CD4-positive, alpha-beta T cell treated with Interleukin-15 for 4 hours (primary cell): ENCODE results near the gene PACS2.
A peak's percentile ranks its signal among the peaks of the same experiment; 100 is the strongest.
"Not testable (repeated sequence)": the region's sequence is repeated elsewhere in the genome, so short reads cannot be mapped to it uniquely, and the experiment has no call there.

Source experiments
- DNase-seq: peaks from one replicate; pipeline ENCODE4 v3.0.0-alpha.2; 2020; ENCODE audit warnings: low spot score

The PACS2 gene

DNA sequence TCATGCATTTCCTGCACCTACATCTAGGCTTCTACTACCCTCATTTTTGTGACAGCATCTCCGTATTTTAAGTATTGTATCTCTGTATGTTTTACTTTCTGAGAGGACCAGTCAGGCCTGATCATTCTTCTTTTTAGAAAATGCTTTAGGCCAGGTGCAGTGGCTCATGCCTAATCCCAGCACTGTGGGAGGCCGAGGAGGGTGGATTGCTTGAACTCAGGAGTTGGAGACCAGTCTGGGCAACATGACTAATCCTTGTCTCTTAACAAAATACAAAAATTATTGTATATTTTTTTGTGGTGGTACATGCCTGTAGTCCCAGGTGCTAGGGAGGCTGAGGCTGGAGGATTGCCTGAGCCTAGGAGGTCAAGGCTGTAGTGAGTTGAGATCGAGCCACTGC is 36.9 kb downstream of the PACS2 start:
- DNase-seq = no peak

DNA sequence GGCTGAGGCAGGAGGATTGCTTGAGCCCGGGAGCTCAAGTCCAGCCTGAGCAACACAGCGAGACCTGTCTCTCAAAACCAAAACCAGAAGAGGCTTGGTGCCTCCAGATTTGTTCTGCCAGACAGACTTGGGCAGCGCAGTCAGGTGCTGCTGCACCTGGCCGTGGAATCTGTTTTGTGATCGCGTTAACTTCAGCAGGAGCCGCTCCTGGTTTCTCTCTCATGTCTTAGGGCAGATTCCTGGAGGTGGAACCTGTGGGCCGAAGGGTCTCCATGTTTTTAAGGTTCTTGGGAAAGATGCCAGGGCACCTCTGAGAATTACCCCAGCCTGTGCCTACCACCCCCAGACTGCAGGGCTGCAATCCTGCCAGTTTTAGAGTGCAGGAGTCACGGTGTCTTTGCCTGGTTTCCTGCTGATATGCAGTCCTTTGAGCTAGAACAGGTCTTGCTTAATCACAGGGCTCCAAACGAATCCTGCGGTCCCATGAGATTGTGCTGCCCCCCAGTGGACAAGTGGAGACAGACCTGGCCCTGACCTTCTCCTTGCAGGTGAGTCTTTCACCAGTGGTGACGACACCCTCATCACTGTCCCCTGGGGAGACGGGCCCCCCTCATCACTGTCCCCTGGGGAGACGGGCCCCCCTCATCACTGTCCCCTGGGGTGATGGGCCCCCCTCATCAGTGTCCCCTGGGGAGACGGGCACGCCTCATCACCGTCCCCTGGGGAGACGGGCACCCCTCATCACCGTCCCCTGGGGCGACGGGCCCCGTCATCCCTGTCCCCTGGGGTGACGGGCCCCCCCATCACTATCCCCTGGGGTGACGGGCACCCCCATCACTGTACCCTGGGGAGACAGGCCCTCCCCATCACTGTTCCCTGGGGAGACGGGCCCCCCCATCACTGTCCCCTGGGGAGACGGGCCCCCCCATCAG is 37.6 kb downstream of the PACS2 start:
- peak; percentile 90 for DNase-seq

DNA sequence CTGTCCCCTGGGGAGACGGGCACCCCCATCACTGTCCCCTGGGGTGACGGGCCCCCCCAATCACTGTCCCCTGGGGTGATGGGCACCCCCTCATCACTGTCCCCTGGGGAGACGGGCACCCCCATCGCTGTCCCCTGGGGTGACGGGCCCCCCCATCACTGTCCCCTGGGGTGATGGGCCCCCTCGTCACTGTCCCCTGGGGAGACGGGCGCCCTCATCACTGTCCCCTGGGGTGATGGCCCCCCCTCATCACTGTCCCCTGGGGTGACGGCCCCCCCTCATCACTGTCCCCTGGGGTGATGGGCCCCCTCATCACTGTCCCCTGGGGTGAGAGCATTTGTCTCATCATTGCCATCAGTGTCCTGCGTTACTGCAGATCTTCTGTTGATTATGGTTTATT is 38.6 kb downstream of the PACS2 start:
- no peak for DNase-seq

DNA sequence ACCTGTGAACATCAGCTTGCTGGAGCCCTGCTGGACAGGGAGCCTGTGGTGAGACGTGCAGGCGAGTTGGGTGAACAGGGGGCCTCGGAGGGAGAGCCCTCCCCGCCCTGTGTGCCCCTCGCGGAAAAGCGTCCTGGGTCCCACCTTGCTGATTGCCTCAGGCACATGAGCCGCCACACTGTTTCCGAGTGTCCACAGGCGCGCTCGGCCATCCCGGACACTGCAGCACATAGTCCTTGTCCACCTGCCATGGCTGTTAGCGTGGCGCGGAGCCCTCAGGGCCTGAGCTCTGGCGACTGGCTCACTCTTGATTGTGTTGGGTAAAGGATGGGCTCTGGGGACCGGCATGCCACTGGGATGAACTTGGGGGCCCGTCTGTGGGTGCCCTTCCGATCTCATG is 40.0 kb downstream of the PACS2 start:
- DNase-seq = no peak

DNA sequence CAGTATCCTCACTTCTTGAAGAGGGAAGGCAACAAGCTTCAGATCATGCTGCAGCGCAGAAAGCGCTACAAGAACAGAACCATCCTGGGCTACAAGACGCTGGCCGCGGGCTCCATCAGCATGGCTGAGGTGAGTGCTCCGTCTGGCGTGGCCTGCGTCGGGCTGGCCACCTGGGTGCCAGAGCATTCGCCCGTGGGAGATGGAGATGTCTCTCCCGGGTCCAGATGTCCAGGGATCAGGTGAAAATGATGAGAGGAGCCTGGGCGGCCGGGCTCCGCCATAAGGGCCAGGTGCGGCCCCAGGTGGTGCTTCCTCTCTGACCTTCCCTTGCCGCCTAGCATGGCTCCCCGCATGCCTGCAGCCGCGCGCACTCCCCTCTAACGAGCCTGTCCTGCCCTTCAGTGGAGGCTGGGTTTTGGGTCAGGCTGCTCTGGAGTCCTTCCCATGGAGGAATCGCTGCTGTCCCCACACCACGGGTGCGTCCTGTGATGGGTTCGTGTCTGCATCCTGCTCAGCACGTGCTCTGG is 40.6 kb downstream of the PACS2 start:
- no peak for DNase-seq

DNA sequence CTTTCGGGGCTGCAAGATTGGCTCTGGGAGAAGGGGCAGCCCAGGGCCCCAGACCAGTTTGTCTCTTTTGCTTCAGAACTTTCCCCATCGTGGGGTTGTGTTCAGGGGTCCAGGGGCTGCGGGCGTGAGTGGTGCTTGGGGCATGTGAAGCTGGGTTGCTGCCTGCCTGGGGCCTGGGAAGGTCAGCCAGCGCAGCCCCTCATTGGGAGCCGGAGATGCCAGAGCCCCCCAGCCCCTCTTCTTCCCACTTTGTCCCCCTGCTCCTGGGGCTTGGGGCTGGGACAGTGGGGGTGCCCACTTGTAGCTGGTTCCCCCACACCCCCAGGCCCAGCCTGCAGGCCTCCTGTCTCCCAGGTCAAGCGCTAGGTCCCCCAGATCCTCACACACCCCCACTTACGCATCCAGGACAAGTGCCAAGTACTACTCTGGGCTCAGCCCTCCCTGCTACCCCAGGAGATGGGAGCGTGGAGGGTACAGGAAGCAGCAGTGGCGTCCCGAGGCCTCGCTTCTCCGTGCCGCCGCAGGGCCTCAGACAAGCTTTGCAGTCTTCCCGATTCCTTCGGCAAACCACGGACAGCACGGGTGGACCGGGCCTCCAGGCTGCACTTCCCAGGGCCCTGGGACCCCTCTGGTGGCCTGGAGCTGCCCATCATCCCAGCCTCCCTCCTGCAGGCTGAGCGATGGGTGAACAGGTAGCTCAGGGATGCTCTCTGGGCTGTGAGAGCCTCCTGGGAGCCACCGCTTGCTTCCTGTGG is 41.5 kb downstream of the PACS2 start:
- DNase-seq = no peak

DNA sequence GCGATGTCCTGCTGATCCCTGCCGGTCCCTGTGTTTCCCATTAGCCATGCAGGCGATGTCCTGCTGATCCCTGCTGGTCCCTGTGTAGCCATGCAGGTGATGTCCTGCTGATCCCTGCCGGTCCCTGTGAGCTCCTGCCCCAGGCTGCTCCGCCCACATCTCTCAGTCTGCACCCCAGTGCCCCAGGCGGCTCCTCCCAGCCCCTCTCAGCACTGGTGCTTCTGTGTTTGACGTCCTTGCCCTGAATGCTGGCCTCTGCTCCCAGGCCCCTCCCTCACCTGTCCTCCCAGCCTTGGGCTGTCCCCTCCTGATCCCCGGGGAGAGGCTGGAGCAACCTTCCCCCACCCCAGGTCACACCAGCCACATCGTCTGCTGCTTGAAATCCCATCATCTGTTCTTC is 42.4 kb downstream of the PACS2 start:
- DNase-seq = no peak

DNA sequence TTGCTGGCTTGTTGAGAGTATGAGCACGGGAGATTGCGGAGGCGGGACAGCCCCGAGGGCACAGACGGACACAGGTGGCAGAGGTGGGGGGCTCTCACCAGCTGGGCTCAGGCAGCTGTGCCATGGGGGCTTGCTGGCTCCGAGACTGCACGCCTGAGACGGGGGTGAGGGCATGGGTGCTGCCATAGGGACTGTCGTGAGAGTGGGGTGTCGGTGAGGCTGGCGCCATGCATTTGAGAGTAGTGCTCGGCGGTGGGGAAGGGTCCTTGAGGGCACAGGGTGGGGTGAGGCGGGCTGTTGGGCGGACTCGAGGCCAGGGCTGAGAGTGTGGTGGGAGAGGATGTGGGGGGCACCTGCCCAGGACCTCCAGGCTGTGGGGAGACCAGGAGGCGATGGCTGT is 43.1 kb downstream of the PACS2 start:
- no peak for DNase-seq

DNA sequence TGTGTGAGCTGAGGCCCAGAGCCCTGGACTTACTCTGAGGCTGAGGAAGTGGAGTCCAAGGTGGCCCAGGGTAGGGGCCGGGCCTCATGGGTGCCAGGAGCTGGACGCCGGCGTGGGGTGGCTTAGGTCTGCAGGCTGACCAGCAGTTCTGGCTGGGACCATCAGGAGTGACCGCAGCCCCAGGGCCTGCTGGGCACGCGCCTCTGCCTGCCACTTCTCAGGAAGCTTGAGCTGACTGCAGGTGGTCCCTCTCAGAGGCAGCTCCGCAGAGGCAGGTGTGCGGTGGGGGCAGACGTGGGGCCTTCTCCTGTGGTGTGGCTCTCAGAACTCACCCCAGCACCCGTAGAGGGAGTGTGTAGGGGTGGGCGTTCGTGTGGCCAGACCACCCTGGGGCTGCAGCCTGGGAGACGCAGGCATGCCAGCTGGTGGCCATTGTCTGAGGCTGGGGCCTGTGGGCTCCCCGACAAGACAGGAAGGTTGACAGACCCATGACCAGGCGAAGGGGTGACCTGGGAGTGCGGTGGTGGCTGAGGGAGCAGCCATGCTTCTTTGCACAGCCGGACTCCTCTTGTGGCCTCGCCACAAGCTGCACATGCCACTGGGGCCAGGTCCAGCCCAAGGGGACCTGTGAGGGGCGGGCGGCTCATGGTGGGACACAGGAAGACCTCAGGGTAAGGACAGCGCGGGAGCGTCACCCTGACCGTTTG is 43.7 kb downstream of the PACS2 start:
- no peak for DNase-seq

DNA sequence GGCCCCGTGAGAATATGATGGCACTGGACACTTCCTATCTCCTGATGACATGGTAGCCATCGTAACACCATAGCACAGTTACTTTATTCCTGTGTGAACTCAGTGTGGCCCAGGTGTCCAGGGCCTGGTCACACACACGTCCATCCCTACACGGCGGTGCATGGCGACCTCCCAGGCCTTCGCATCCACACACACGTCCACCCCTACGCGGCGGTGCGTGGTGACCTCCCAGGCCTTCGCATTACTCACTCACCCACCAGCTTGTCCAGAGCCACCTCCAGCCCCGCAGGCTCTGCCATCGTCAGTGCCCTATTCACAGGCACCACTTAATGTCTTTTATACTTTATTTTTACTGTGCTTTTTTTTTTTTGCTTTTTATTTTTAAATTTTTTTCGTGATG is 44.4 kb downstream of the PACS2 start:
- DNase-seq = no peak

DNA sequence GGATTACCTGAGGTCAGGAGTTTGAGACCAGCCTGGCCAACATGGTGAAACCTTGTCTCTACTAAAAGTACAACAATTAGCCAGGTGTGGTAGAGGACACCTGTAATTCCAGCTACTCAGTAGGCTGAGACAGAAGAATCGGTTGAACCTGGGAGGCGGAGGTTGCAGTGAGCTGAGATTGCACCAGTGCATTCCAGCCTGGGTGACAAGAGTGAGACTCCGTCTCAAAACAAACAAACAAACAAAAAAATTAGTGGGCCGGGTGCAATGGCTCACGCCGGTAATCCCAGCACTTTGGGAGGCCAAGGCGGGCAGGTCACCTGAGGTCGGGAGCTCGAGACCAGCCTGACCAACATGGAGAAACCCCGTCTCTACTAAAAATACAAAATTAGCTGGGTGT is 46.9 kb downstream of the PACS2 start:
- DNase-seq = not testable (repeated sequence)

DNA sequence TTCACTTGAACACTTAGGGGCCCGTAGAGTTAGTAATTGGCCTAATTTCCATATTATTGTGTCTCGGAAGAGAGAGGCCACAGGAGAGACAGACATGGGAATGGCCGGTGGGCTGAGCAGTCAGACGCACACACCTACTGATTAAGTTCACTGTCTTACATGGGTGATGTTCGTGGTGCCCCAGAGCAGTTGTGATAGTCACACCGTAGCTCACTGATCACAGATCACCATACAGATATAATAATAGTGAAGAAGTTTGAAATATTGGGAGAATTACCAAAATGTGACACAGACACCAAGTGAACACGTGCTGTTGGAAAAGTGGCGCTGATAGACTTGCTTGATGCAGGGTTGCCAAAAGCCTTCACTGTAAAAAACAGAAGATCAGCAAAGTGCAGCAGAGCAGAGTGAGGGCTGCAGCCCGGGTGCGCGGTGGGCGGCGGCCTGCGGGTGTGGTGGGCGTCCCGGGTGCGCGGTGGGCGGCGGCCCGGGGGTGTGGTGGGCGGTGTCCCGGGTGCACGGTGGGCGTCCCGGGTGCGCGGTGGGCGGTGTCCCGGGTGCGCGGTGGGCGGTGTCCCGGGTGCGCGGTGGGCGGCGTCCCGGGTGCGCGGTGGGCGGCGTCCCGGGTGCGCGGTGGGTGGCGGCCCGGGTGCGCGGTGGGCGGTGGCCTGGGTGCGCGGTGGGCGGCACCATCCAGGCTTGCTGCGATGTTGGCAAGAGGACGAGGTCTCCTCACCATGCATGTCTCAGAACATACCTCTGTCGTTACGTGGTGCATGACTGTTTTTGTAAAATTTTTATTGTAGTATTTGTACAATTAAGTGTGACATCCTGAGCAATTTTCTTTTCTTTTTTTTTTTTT is 49.5 kb downstream of the PACS2 start:
- peak; percentile 38 for DNase-seq

DNA sequence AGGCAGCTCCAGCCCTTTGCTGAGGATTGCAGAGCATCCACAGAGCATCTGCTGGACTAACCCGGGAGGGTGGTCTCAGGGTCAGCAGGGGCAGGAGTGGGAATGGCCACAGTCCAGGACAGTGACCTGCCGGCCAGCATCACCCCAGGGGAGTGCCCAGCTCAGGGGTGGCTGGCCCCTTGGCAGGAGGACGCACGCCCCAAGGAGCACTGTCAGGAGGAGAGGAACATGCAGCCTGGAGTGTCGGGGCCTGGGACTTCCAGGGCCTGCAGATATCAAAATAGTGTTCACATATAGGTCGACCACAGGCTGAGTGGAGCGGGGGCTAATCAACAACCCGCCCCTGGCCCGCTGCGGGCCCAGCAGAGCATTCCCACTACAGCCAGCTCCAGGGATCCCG is 50.6 kb downstream of the PACS2 start:
- DNase-seq = no peak

DNA sequence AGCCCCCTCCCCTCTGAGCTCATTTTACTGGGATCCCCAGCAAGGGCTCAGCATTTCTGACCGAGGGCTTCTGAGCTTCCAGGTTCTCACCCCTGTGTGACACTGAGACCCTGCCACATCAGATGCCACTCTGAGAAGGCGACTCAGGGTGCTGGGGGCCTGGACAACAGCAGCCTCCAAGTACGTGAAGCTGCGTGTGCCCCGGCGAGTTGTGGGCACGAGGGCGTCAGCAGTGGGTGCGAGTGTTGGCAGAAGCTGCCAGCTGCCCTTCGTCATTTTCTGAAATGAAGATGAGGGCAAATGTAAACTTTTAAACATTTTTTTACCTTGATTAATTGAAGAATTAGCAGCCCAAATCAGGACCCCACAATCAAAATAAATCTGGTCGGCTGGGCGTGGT is 51.1 kb downstream of the PACS2 start:
- DNase-seq = no peak

DNA sequence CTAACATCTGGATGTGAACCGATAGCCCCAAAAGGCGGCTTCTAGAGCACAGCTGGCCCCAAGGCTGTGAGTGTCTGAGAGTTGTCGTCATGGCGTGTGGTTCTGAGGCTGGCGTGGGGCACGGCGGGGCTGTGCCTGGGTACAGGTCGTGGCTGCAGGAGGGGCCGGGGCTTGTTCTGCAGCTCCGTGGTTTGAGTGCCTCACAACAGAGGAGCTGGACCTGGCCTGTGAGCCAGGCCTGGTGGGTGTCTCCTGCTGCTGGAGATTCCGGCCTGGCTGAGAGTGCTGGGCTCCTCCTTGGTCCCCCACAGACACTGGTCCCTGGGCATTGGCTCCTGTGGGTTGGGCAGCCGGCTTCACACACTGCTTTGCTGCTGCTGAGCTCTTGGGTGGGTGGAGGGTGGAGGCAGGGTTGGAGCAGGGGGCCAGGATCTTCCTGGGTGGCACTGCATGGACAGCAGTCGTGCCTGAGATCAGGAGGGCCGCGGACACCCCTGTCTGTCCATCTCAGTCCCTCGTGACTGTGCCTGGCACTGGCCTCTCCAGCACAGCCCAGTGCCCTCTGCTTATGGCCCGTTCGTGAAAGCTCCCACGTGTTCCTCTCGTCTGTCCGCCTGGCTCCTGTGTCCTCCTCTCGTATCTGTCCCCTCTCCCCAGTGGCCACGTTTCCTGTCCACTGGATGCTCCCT is 52.0 kb downstream of the PACS2 start:
- no peak for DNase-seq

DNA sequence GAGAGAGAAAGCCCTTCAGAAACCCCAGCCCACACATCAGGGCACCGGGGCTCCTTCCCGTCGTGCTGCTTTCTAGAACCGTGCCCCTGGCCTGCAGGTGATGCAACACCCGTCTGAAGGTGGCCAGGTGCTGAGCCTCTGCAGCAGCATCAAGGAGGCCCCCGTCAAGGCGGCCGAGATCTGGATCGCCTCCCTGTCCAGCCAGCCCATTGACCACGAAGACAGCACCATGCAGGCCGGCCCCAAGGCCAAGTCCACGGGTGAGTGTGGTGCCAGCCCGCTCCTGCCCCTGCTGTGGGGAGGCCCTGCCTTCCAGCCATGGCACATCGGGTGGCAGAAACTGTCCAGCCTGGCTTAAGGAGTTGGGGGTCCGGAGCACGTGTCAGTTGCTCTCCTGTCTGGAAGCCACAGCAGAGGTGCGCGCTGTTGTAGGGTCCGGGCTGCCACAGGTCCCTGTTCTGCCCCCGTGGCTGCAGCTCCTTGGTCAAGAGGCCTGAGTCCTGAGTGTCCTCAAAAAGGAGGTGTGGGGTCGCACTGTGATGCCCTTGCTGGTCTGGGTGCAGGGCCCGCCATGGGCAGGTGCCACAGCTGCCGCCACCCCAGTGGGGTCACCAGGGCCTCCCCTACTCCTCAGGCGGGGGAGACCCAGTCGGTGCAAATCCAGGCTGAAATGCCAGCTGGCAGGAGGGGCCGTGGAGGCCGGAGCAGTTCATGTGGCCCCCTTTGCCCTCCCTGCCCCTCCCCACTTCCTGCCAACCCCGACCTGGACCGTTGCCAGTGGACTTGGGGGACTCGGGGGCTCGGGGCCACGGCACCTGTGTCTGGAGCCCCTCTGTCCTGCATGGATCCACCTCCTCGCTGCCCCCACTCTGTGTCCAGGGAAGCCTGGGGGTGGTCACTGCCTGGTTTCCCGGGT is 52.8 kb downstream of the PACS2 start:
- DNase-seq = no peak

DNA sequence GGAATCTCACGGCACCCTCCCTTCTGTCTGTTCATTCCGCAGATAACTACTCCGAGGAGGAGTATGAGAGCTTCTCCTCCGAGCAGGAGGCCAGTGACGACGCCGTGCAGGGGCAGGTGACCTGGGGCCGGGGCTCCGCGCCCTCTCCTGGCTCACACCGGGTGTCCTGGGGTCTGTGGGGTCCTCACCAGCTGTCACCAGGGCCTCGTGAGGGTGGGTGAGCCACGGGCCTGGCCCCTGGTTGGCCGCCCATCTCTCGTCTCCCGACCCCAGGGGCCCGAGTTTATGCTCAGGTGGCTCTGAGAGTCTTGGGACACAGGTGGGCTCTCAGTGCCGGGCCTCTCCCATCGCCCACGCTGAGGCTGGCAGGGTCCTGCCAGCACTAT is 53.5 kb downstream of the PACS2 start:
- no peak for DNase-seq

DNA sequence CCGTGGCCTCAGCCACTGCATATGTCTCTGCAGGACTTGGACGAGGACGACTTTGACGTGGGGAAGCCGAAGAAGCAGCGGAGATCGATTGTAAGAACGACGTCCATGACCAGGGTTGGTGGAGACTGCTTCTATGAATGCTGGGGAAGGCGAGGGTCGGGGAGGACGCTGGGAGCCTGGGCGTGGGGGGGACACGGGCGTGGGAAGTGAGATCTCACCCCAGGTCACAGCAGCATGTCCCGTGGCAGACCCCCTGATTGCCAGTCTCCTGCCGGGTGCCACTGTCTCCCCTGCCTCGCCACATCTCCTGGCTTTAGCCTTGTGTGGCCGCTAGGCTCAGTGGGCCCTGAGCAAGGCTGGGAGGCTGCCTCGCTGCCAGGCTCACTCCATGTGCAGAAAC is 53.9 kb downstream of the PACS2 start:
- DNase-seq = no peak

DNA sequence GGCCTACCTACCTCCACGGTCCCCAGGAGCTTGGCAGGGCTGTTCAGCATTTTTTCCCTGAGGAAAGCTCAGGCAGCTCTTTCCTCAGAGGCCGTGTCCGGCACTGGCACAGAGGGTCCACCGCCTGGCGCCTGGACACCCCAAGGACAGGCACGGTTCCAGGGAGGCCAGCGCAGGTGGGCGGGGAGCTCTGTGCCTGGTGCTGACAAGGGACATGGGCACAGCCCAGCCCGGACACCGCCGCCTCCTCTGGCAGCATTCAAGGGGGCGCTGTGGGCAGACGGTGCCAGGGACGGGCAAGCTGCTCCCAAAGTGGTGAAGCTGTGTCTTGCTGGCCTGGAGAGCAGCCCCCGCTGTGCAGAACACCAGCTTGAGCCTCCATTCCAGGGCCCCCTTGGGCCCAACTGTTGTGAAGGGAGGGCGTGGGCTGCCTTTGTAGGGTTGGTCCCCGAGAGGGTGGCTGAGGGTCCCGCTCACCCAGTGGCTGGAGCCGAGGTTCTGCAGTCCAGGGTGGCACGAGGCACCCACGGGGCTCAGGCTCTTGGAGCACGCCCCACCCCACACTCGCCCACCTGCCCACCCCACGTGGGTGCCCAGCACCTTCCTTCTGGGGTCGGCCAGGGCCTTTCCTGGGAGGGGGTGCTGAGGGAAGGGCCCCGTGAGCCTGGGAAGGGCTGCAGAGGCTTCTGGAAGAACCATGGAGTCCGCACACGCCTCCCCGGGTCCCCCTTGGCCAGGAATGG is 54.5 kb downstream of the PACS2 start:
- no peak for DNase-seq
